ENCODE data around the gene CADPS2. TPM values are rescaled to one million over a fixed set of nuclear protein-coding genes. Genes with fewer than 3 reads are reported as not detected.

The CADPS2 gene
- total RNA-seq, 1 experiment from 2014 or later, result 7.4 TPM

GRCh38 chr7:122482212-122482611, 404.0 kb downstream of the CADPS2 start:
- DNase-seq (ENCODE audit: unreplicated experiment), result no peak
- Mint-ChIP-seq H3K9me3 (ENCODE audit: unreplicated experiment) (no peaks in the 10 kb centered on the region), H3K27me3 (ENCODE audit: insufficient read depth, unreplicated experiment) (no peaks in the 10 kb centered on the region), H3K4me3 (ENCODE audit: unreplicated experiment) (no peak overlapping the region), H3K36me3 (ENCODE audit: insufficient read depth, unreplicated experiment) (no peaks in the 10 kb centered on the region), H3K27ac (ENCODE audit: low read depth, unreplicated experiment) (no peak overlapping the region), H3K4me1 (ENCODE audit: insufficient read depth, unreplicated experiment) (no peaks in the 10 kb centered on the region)
- BruUV-seq (replicated peaks), result no TSS peak
- intact Hi-C loops (cut with micrococcal nuclease), result no loop called here
- CTCF ChIA-PET, result interaction anchor here (0.7 kb wide), 1 partner anchor 128 kb away, joined by 3 read pairs; no protein-coding TSS in a partner anchor
- TF ChIP-seq, protein P1, sequence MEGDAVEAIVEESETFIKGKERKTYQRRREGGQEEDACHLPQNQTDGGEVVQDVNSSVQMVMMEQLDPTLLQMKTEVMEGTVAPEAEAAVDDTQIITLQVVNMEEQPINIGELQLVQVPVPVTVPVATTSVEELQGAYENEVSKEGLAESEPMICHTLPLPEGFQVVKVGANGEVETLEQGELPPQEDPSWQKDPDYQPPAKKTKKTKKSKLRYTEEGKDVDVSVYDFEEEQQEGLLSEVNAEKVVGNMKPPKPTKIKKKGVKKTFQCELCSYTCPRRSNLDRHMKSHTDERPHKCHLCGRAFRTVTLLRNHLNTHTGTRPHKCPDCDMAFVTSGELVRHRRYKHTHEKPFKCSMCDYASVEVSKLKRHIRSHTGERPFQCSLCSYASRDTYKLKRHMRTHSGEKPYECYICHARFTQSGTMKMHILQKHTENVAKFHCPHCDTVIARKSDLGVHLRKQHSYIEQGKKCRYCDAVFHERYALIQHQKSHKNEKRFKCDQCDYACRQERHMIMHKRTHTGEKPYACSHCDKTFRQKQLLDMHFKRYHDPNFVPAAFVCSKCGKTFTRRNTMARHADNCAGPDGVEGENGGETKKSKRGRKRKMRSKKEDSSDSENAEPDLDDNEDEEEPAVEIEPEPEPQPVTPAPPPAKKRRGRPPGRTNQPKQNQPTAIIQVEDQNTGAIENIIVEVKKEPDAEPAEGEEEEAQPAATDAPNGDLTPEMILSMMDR (IDR thresholded peaks at IDR 0.05; ENCODE audit: unreplicated experiment), result no peak
- POLR2A ChIA-PET, result no interaction called here

DNA sequence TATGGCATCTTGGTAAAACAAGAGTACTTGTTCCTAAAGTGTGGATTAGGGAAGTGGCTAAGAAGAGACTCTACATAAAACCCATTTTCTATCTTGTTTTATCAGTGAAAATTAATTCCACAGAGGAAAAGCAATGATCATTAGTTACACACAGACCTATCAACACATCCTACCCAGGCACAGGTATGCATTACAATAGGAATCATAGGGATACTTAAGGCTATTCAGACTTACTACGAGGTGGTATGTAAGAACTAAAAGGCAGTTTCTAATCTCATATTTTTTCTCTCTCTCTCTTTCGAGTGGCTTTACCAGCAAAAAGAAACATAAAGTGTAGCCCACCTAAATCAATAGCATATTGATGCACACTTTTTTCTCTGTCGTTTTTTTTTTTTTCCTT, 415.4 kb downstream of the CADPS2 start:
- intact Hi-C loops (cut with micrococcal nuclease), result no loop called here
- Mint-ChIP-seq H3K36me3 (ENCODE audit: insufficient read depth, unreplicated experiment) (no peaks in the 10 kb centered on the region), H3K27me3 (ENCODE audit: insufficient read depth, unreplicated experiment) (no peaks in the 10 kb centered on the region), H3K4me3 (ENCODE audit: unreplicated experiment) (no peak overlapping the region), H3K27ac (ENCODE audit: low read depth, unreplicated experiment) (no peak overlapping the region), H3K9me3 (ENCODE audit: unreplicated experiment) (no peaks in the 10 kb centered on the region), H3K4me1 (ENCODE audit: insufficient read depth, unreplicated experiment) (no peaks in the 10 kb centered on the region)
- BruUV-seq (replicated peaks), result no TSS peak
- ChIA-PET CTCF (no interaction called here), POLR2A (no interaction called here)
- TF ChIP-seq, protein P1 (IDR thresholded peaks at IDR 0.05; ENCODE audit: unreplicated experiment), result no peak
- DNase-seq (ENCODE audit: unreplicated experiment), result no peak

- no TSS peak for BruUV-seq (replicated peaks)
These were observed 417.3 kb downstream of the CADPS2 start for GRCh38 chr7:122468945-122469344.

DNA sequence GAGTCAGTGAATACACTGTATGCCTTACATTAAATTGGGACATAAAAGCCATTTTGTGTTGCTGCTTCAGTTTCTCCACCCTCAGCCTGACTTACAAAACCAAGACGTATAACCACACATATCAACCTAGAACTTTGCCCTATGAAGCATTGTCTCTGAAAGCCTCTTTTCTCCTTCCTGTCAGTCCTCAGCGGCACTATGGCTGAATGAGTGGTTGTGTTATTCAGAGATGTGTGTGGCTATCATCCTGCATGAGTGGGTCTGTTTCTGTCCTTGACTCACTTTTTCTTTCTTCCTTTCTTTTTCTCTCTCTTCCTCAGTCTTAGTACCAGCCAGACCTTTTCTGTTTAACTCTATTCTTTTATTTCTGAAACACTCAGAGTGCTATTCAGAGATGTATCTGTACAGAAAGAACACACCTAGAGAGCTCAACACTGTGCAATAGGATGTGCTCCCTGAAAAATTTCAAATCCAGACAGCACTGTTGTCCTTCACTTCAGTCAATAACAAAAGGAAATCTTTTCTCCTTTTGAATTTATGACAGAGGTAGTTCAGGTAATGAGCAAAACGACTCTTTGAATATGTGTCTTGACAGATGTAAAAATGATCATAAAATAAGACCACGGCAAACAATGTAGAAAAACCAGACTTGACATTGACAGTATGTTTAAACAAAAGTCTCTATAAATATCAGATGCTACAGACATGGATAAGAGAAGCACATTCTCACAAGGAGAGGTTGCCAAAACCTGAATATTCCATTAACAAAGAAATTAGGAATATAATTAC, 418.4 kb downstream of the CADPS2 start:
- TF ChIP-seq, protein P1 (IDR thresholded peaks at IDR 0.05; ENCODE audit: unreplicated experiment), result no peak
- POLR2A ChIA-PET, result no interaction called here

More at GRCh38 chr7:122468945-122469344, 417.3 kb downstream of the CADPS2 start:
- Mint-ChIP-seq H3K27me3 (ENCODE audit: insufficient read depth, unreplicated experiment) (no peaks in the 10 kb centered on the region), H3K9me3 (ENCODE audit: unreplicated experiment) (no peaks in the 10 kb centered on the region), H3K36me3 (ENCODE audit: insufficient read depth, unreplicated experiment) (no peaks in the 10 kb centered on the region), H3K4me1 (ENCODE audit: insufficient read depth, unreplicated experiment) (no peaks in the 10 kb centered on the region), H3K4me3 (ENCODE audit: unreplicated experiment) (no peak overlapping the region), H3K27ac (ENCODE audit: low read depth, unreplicated experiment) (no peak overlapping the region)
- POLR2A ChIA-PET, result no interaction called here
- CTCF ChIA-PET, result no interaction called here
- no peak for DNase-seq (ENCODE audit: unreplicated experiment)
- TF ChIP-seq, protein P1 (IDR thresholded peaks at IDR 0.05; ENCODE audit: unreplicated experiment), result no peak
- intact Hi-C loops (cut with micrococcal nuclease), result no loop called here

More for the DNA sequence above, 418.4 kb downstream of the CADPS2 start:
- DNase-seq (ENCODE audit: unreplicated experiment), result no peak
- no TSS peak for BruUV-seq (replicated peaks)
- Mint-ChIP-seq H3K4me3 (ENCODE audit: unreplicated experiment) (no peak overlapping the region), H3K27me3 (ENCODE audit: insufficient read depth, unreplicated experiment) (no peaks in the 10 kb centered on the region), H3K36me3 (ENCODE audit: insufficient read depth, unreplicated experiment) (no peaks in the 10 kb centered on the region), H3K27ac (ENCODE audit: low read depth, unreplicated experiment) (no peak overlapping the region), H3K9me3 (ENCODE audit: unreplicated experiment) (no peaks in the 10 kb centered on the region), H3K4me1 (ENCODE audit: insufficient read depth, unreplicated experiment) (no peaks in the 10 kb centered on the region)
- intact Hi-C loops (cut with micrococcal nuclease), result no loop called here
- CTCF ChIA-PET, result interaction anchor here (0.6 kb wide), 1 partner anchor 846 kb away, joined by 3 read pairs; no protein-coding TSS in a partner anchor

Measured in MCF 10A (cell line).